Central memory CD4-positive, alpha-beta T cell (primary cell): ENCODE results near the gene MYLK.

Experiments
- DNase-seq: peaks from one replicate; pipeline ENCODE4 v3.0.0; 2022

MYLK gene

GRCh38 chr3:123877466-123877865 is 6.7 kb downstream of the MYLK start:
- DNase-seq = no peak

- DNase-seq = no peak
Observed at GRCh38 chr3:123876858-123877257, 7.3 kb downstream of the MYLK start.

DNA sequence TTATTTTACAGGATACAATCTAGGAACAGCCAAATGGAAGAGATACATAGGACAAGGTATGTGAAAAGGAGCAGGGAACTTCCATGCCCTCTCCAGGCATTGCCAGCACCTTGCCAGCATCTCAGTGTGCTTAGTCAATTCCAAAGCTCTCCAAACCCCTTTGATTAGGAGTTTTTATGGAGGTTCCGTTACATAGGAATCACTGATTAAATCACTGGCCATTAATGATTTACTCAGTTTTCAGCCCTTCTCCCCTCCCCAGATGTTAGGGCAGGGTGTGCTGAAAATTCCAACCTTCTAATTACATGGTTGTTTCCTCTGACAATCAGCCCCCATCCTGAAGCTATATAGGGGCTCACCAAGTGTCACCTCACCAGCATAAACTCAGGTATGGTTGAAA is 11.5 kb downstream of the MYLK start:
- no peak for DNase-seq

- no peak for DNase-seq
Observed at GRCh38 chr3:123871946-123872345, 12.2 kb downstream of the MYLK start.

DNA sequence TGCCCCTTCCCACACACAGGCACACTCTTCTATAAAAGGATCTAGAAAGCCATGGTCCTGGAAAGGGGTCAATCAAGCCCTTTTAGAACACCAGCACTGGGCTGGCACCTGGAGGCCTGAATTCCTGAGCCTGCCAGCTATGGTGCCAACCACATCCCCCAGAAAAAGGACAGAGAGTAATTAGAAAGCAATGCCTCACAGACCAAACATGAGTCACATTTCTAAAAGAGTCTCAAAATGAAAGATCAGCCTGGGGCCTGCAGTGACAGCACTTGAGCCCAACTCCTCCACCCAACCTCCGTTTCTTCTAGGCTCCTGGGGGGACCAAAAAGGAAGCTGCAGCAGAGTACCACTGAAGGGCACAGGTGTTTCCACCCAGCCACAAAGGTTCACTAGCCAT is 14.1 kb downstream of the MYLK start:
- DNase-seq = no peak

DNA sequence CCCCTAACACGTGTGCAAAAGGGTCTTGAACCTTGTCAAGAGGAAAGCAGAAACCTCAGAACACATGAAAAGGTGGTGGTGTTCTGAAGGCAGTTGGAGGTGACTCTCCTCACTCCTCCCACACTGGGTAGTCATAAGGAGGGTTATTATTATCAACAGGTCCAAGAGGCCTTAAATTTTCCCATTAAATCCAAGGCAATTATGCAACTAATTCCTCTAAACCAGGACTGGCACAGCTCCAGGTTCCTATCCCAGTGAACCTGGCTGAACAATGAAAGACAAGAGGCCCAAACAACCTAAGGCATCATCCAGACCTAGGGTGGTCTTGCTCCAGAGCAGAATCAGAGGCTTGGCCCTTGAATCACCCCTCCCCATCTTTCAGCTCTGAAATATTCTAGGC is 15.0 kb downstream of the MYLK start:
- no peak for DNase-seq

- DNase-seq = no peak
Observed at GRCh38 chr3:123864706-123865105, 19.4 kb downstream of the MYLK start.

DNA sequence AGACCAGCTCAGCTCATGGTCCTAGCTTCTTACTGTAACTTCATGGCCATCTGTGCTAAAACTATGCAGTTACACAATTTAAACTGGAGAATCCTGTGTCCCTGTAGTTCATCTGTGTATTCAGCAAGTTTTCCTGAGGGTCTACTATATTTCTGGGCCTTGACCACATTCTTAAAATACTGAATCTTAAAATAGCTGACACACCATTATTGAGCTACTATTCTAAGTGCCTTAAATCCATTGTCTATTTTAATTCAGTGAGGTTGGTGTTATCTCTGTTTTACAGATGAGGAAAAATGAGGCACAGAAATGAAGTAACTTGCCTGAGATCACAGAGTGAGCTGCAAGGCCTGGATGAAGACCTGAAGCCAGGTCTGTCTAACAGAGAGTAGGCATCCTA is 22.0 kb downstream of the MYLK start:
- no peak for DNase-seq

GRCh38 chr3:123861081-123861836 is 22.9 kb downstream of the MYLK start:
- no peak for DNase-seq

DNA sequence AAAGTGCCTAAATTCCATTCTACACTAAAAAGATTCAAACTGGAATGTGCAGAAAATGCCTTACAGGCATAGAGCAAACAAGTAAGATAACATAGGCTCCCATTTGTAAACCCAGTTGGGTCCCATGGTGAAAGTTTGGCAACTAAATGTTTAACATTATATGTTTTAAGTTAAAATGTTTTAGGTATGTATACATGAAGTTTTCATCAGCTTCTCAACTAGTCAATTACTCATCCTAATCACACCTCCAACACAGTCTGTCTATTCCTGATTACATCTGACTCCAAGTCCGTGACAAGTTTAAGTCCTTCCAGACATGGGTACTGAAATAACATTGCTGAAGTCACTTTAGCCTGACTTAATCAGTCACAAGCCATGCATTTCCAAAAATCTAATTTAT is 25.0 kb downstream of the MYLK start:
- DNase-seq = no peak

GRCh38 chr3:123854905-123855304 is 29.2 kb downstream of the MYLK start:
- DNase-seq = no peak

DNA sequence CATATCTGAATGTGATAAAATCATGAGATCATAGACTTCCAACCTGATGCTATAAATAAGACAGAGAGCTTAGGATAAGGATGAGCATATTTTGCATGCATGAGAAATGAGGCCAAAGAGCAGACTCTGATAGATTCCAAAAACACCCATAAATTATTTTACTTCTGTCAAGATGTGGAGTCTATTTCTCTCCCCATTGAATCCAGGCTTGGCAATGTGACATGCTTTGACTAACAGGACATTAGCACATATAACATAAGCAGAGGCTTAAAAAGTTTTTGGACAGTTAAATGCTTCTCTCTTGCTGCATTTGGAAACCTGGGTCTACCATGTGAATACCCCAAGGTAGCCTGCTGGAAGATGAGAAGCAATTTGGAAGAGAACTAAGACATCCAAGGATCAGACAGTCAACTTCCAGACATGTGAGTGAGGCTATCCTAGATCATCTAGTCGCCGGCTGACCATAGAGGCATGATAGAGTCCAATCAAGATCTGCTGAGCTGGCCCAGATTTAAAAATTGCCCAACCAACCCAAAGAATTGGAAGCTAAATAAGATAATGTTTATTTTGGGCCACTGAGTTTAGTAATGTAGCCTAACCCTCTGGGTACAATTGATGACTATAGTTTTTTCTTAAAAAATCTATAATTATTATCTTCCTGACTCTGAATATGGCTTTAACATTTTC is 30.3 kb downstream of the MYLK start:
- DNase-seq = no peak

DNA sequence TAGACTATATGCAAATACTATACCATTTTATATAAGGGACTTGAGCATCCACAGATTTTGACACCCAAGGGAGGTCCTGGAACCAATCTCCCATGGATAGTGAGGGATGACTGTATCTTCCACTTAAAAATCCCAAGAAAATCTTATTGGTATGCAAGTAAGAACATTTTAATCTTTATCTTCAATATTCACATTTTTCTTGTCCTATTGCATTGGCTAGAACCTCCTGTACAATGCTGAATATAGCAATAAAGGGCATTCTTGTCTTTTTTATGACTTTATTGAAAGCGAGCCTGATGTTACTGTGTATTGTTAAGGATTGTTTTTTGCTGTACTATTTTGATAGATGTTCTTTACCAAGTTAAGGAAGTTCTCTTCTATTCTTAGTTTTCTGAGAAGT is 36.9 kb downstream of the MYLK start:
- no peak for DNase-seq

DNA sequence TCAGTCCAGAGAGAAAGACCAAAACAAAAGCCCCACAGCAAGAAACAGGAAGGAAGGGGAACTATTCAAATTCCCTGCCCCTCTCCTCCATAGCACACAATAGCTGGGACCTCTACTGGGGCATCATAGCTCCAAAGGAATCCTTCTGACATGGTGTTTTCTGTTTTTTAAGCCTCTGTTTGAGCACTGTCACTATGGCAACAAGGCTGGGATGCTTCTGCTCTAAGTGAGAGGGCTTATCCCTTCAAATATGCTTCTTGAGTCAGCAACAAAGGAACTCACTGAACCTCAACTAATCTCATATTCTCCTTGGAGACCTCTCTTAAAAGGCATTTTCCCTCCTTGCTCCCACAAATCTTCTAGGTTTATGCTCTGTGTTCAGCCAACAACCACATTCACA is 40.5 kb downstream of the MYLK start:
- DNase-seq = no peak

GRCh38 chr3:123842711-123843110 is 41.4 kb downstream of the MYLK start:
- DNase-seq = no peak

- DNase-seq = no peak
Observed at GRCh38 chr3:123841476-123842238, 42.5 kb downstream of the MYLK start.

- DNase-seq = no peak
Observed at GRCh38 chr3:123840961-123841360, 43.2 kb downstream of the MYLK start.

DNA sequence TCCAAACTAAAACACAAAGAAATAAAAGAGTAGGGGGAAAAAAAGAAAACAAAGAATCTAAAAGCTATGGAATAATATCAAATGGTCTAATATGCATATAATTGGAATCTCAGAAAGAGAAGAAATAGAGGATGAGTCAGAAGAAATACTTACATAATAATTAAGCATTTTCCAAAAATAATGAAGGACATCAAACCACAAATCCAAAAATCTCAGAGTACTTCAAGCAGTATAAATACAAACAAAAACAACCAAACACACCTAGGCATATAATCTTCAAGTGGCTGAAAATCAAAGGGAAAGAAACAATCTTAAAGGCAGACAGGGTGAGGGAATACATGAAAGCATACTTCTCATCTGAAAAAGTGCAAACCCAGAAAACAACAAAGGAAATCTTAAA is 46.3 kb downstream of the MYLK start:
- DNase-seq = no peak

DNA sequence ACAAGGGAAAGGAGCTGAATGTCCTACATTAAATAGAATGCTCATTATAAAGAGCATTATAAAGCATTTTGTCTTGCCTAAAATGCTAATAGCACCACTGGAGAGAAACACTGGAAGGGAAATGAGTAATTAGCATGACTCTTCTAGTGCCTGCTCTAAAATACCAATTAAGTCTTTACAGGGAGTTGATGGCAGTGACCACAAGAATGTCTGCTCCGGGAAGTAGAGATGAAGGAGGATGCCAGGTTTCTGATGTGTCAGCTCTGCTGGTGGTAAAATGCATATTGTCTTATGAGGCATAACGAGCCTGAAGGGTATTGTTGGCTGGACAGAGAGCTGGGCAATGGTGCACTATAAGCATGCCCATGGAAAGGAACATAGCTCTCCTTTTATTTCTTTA is 49.5 kb downstream of the MYLK start:
- no peak for DNase-seq

GRCh38 chr3:123833398-123833785 is 50.7 kb downstream of the MYLK start:
- no peak for DNase-seq

DNA sequence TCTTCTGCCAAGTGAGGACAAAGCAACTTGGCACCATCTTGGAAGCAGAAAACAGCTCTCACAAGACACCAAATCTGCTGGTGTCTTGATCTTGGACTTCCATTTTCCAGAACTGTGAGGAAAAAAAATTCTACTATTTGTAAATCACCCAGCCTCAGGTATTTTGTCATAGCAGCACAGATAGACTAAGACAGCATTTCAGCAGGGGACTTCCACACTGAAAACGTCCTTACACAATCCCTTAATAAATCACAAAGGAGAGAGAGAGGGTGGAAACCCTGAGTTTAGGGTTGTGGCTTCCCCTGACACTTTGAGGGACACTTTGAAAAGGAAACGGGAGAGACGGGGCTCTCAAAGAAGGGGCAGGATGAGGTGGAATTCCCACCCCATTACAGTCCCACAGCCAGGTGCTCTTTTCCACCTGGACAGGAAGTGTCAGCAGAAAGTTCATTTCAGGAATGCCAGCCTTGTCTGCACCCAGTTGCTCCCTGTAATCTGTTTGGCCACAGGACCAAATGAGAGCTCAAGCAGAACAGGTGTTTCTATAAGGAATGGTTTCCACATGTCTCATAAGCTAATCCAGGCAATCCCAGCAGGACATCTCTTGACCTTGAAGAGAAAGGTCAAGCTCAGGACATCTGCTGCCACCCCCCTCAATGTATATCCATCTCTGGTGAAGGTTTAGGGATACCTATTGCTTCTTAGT is 51.3 kb downstream of the MYLK start:
- DNase-seq = no peak

- no peak for DNase-seq
Observed at GRCh38 chr3:123831420-123831819, 52.7 kb downstream of the MYLK start.

DNA sequence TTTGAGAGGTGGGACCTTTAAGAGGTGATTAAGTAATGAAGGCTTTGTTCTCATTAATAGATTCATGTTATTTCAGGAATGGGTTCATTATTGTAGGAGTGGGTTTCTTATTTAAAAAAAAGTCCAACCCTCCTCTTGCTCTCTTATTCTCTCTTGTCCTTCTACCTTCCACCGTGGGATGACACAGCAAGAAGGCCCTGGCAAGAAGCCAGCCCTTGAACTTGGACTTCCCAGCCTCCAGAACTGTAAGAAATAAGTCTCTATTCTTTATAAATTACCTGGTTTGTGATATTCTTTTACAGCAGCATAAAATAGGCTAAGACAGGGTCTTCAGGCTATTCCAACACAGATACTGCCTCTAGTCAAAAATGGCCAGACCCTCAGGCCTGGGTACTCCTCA is 62.2 kb downstream of the MYLK start:
- DNase-seq = no peak
